OCI-LY1 (cell line): ENCODE measurements around the gene RPL36.
"Not testable (repeated sequence)": the region's sequence is repeated elsewhere in the genome, so short reads cannot be mapped to it uniquely, and the experiment has no call there.

Experiments
- EZH2 ChIP-seq: fragments of 200-600 bp; sonication (generic), shearing (Covaris generic); IDR thresholded peaks from 2 replicates; pipeline ENCODE4 v1.8.0; 2017; ENCODE audit warnings: borderline replicate concordance, mixed run types, mild to moderate bottlenecking, antibody characterized with exemption, low read length, moderate library complexity, mixed read lengths
- TF ChIP-seq, protein P1 (sequence below): fragments of 200-600 bp; sonication (generic), shearing (Covaris generic); IDR thresholded peaks from 2 replicates; pipeline ENCODE4 v1.5.1; 2017; ENCODE audit warnings: mild to moderate bottlenecking, antibody characterized with exemption, low read length, moderate library complexity, mixed read lengths

- TF ChIP-seq, protein P1, sequence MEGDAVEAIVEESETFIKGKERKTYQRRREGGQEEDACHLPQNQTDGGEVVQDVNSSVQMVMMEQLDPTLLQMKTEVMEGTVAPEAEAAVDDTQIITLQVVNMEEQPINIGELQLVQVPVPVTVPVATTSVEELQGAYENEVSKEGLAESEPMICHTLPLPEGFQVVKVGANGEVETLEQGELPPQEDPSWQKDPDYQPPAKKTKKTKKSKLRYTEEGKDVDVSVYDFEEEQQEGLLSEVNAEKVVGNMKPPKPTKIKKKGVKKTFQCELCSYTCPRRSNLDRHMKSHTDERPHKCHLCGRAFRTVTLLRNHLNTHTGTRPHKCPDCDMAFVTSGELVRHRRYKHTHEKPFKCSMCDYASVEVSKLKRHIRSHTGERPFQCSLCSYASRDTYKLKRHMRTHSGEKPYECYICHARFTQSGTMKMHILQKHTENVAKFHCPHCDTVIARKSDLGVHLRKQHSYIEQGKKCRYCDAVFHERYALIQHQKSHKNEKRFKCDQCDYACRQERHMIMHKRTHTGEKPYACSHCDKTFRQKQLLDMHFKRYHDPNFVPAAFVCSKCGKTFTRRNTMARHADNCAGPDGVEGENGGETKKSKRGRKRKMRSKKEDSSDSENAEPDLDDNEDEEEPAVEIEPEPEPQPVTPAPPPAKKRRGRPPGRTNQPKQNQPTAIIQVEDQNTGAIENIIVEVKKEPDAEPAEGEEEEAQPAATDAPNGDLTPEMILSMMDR, result not testable (repeated sequence)
- TF ChIP-seq EZH2, result not testable (repeated sequence)
Observed at GRCh38 chr19:5688262-5688881, 1.7 kb upstream of the RPL36 start.
